ENCODE results near the gene BBS12.

BBS12 gene

DNA sequence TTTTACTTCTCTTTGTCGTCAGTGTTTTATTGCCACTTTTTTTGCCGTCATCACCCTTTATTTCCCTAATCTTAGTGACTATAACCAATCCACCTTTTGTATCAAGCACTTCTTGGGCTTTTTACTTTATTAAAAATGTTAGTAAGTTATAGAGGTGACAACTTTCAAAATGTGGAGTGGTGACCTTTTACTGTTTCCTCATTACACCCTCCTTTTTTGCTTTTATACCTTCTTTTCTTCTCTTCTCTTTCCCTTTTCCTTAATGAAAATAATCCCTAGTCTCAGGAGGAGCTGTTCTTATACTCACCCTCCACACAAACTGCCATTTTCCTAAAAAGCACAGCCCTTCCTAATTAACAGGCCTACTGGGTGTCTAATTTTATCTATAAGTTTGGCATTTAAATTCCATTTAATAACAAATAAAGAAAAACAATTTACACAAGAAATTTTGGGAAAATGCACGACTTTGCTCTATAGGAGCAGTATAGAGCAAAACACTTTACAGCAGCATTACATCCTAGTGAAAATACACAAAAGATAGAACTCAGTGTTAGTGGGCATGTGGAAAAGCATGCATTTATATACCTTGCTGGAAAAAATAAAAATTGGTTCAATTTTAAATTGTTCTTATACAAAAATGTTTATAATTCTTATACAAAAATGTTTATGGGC, 27.3 kb downstream of the BBS12 start:
- FAIRE-seq (no peak), DNase-seq (ENCODE audit: insufficient read length, low spot score) (no peak)
- TF ChIP-seq POLR2A (IDR thresholded peaks at IDR 0.05; ENCODE audit: low read depth, low read length) = no peak
- TF ChIP-seq POLR2AphosphoS5 (IDR thresholded peaks at IDR 0.05; ENCODE audit: low read depth, low read length) = no peak
- TF ChIP-seq POU2F2 (IDR thresholded peaks at IDR 0.05; ENCODE audit: low read depth, low read length) = no peak
- no peak for TF ChIP-seq SPI1 (IDR thresholded peaks at IDR 0.05; ENCODE audit: low read depth, low read length)
- TF ChIP-seq PAX5 (IDR thresholded peaks at IDR 0.05; ENCODE audit: insufficient read depth, low read length, severe bottlenecking) = no peak

DNA sequence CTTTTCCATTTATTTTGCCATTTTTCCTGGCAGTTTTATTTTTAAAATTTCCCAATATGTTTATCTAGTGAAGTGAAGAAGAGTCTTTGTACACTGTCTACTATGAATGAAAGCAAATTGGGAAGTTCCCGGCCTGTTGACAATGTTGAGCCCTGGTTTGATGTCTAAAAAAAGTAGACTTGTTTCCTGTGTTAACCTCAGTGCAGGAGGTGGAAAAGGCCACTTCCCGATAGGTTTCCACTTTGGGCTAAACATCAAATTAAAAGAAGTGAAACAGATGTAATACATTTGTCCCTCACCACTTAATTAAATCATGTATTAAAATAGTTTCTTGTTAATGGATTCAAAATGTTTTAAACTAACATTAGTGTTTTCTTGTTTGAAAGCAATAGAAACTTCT, 30.0 kb downstream of the BBS12 start:
- TF ChIP-seq PAX5 (IDR thresholded peaks at IDR 0.05; ENCODE audit: insufficient read depth, low read length, severe bottlenecking) = no peak
- TF ChIP-seq POLR2AphosphoS5 (IDR thresholded peaks at IDR 0.05; ENCODE audit: low read depth, low read length) = no peak
- TF ChIP-seq SPI1 (IDR thresholded peaks at IDR 0.05; ENCODE audit: low read depth, low read length) = no peak
- TF ChIP-seq POLR2A (IDR thresholded peaks at IDR 0.05; ENCODE audit: low read depth, low read length) = no peak
- TF ChIP-seq TAF1 (IDR thresholded peaks at IDR 0.05; ENCODE audit: low read depth, low read length) = no peak
- TF ChIP-seq POU2F2 (IDR thresholded peaks at IDR 0.05; ENCODE audit: low read depth, low read length) = no peak
- no peak for DNase-seq (ENCODE audit: insufficient read length, low spot score)
- no peak for FAIRE-seq

DNA sequence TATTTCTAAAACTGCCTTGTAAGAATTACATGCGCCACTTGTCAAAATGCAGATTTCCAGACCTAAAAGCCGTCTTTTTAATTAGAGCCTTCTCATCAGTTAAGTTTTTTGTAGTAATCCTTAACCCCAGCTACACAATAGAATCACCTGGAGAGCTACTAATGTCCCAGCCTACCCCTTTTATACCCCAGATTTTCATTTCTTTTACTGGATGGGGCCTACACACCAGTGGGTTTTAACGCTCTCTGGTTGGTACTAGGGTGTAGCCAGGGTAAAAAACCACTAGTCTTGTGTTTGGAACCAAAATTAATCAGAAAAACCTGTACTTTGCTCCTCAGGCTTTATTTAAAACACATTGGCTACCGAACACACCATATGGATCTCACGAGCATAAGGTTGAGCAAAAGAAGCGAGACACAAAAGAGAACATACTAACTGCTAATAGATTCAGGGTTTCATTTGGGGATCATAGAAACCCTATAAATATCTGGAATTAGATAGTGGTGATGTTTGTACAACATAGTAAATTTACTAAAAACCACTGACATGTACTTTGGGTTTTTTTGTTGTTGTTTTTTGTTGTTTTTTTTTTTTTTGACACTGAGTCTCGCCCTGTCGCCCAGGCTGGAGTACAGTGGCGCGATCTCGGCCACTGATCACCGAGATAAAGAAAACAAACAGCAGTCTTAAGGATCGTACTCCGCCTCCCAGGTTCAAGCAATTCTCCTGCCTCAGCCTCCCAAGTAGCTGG, 30.6 kb downstream of the BBS12 start:
- no peak for FAIRE-seq
- TF ChIP-seq SPI1 (IDR thresholded peaks at IDR 0.05; ENCODE audit: low read depth, low read length) (no peak), POLR2A (IDR thresholded peaks at IDR 0.05; ENCODE audit: low read depth, low read length) (no peak), POLR2AphosphoS5 (IDR thresholded peaks at IDR 0.05; ENCODE audit: low read depth, low read length) (no peak), TAF1 (IDR thresholded peaks at IDR 0.05; ENCODE audit: low read depth, low read length) (no peak), PAX5 (IDR thresholded peaks at IDR 0.05; ENCODE audit: insufficient read depth, low read length, severe bottlenecking) (no peak), POU2F2 (IDR thresholded peaks at IDR 0.05; ENCODE audit: low read depth, low read length) (no peak)
- no peak for DNase-seq (ENCODE audit: insufficient read length, low spot score)

DNA sequence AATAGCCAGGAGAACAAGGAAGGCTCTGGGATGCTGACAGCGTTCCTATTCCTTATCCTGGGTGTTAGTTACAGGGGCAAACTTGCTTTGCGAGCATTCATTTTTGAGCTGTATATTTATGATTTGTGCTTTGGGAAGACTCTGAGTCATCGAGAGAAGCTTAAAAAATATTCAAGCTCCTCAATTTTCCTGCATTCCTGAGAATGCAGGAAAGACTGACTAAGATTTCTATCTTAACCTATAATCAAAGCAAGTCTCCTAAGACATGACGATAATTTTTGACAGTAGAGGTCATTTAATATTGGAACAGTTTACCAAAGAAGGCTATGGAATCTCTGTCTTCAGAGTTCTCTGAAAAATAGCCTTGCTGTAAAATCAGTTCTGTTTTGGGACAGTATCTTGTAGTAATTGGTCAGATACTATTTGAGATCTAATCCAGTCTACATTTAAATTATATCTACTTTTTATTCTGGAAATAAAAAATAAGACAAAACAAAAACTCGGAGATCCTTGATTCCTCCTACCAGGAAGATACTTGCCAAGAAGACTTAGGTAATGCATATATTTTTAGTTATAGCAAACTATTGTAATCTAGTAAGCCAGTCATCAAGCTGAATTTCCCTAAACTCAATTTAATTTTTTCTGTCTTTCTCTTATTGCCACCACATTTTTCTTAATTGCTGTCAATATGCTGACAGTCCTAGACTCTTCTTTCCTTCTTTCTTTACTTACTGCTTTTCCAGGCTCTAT, 31.7 kb downstream of the BBS12 start:
- FAIRE-seq = no peak

DNA sequence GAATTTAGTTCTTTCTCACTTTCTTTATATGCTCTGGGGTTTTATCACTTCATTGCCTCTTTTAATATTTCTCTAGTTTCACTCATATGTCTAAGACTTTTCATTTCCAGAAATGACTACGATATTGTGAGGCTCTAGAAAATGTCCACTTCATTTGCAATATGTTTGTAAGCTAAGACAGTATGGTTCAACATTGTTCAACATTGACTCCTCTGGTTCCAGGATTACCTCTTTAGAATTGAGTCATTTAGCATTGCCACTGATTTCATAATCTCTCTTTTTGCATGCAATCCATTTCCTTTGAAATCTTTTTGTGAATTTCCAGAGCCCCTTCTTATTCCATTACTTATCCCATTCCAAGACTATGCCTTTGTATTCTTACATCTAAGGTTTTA, 32.3 kb downstream of the BBS12 start:
- DNase-seq (ENCODE audit: insufficient read length, low spot score) (no peak), FAIRE-seq (peak; percentile 72)
- TF ChIP-seq POLR2A (IDR thresholded peaks at IDR 0.05; ENCODE audit: low read depth, low read length) (no peak), PAX5 (IDR thresholded peaks at IDR 0.05; ENCODE audit: insufficient read depth, low read length, severe bottlenecking) (no peak), POU2F2 (IDR thresholded peaks at IDR 0.05; ENCODE audit: low read depth, low read length) (no peak), TAF1 (IDR thresholded peaks at IDR 0.05; ENCODE audit: low read depth, low read length) (no peak), POLR2AphosphoS5 (IDR thresholded peaks at IDR 0.05; ENCODE audit: low read depth, low read length) (no peak), SPI1 (IDR thresholded peaks at IDR 0.05; ENCODE audit: low read depth, low read length) (no peak)

More for the DNA sequence above, 31.7 kb downstream of the BBS12 start:
- no peak for TF ChIP-seq TAF1 (IDR thresholded peaks at IDR 0.05; ENCODE audit: low read depth, low read length)
- no peak for TF ChIP-seq POLR2AphosphoS5 (IDR thresholded peaks at IDR 0.05; ENCODE audit: low read depth, low read length)
- no peak for TF ChIP-seq POU2F2 (IDR thresholded peaks at IDR 0.05; ENCODE audit: low read depth, low read length)
- TF ChIP-seq POLR2A (IDR thresholded peaks at IDR 0.05; ENCODE audit: low read depth, low read length) = no peak
- no peak for TF ChIP-seq SPI1 (IDR thresholded peaks at IDR 0.05; ENCODE audit: low read depth, low read length)
- TF ChIP-seq PAX5 (IDR thresholded peaks at IDR 0.05; ENCODE audit: insufficient read depth, low read length, severe bottlenecking) = no peak
- no peak for DNase-seq (ENCODE audit: insufficient read length, low spot score)

DNA sequence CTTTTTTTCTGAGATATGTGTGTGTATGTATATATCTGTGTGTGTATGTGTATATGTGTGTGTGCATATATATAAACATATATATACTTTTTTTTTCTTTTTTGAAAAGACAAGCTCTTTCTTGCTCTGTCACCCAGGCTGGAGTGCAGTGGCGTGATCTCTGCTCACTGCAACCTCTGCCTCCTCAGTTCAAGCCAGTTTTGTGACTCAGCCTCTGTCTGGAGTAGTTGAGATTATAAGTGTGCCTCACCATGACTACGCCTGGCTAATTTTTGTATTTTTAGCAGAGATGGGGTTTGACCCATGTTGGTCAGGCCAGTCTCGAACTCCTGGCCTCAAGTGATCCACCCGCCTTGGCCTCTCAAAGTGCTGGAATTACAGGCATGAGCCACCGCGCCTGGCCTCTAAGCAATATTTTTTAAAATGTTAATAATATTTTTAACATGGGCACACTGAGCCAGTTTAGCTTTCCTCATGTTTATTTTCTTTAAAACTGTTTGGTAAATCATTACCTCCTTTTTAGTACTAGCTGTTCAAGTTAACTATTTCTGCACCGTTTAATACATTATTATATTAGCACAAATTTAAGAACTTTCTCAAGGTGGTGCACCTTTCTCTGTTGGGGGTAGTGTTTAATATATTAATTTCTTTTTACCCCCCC, 33.3 kb downstream of the BBS12 start:
- TF ChIP-seq SPI1 (IDR thresholded peaks at IDR 0.05; ENCODE audit: low read depth, low read length) (no peak), POLR2A (IDR thresholded peaks at IDR 0.05; ENCODE audit: low read depth, low read length) (no peak), POU2F2 (IDR thresholded peaks at IDR 0.05; ENCODE audit: low read depth, low read length) (no peak), POLR2AphosphoS5 (IDR thresholded peaks at IDR 0.05; ENCODE audit: low read depth, low read length) (no peak), PAX5 (IDR thresholded peaks at IDR 0.05; ENCODE audit: insufficient read depth, low read length, severe bottlenecking) (no peak), TAF1 (IDR thresholded peaks at IDR 0.05; ENCODE audit: low read depth, low read length) (no peak)
- DNase-seq (ENCODE audit: insufficient read length, low spot score) (no peak), FAIRE-seq (no peak)

DNA sequence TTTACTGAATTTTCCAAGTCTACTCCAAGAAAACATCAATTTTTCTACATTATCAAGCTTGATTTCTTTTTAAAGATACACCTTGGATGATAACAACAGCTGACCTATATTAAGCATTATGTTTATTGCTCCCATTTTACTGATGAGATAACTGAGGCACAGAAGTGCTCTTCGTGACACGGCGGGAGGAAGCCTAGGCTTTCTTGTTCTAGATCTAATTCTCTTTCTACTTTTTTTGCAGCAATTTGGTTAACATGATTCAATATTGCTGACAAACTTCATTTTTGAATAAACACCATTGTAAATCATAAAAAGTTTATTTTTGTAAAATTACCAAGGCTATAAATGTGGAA, 33.8 kb downstream of the BBS12 start:
- DNase-seq (ENCODE audit: insufficient read length, low spot score) (no peak), FAIRE-seq (no peak)
- TF ChIP-seq POLR2A (IDR thresholded peaks at IDR 0.05; ENCODE audit: low read depth, low read length) (no peak), POLR2AphosphoS5 (IDR thresholded peaks at IDR 0.05; ENCODE audit: low read depth, low read length) (no peak), POU2F2 (IDR thresholded peaks at IDR 0.05; ENCODE audit: low read depth, low read length) (no peak), PAX5 (IDR thresholded peaks at IDR 0.05; ENCODE audit: insufficient read depth, low read length, severe bottlenecking) (no peak), SPI1 (IDR thresholded peaks at IDR 0.05; ENCODE audit: low read depth, low read length) (no peak), TAF1 (IDR thresholded peaks at IDR 0.05; ENCODE audit: low read depth, low read length) (no peak)

DNA sequence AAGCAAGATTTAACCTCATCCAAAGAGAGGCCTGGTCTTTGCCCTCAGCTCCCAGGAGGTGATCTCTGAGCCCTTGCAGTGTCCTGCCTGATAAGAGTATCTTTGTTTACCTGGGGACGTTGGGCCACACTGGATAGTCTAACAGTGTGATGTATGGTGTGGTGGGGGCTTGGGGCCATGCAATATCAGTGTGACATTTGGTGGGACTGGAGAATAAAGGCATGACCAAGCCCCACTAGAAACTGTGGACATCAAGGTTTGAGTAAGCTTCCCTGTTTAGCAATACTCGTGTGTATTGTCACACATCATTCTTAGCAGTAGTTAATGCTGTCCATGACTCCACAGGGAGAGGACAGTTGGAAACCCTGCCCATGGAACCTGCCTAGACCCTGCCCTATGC, 34.4 kb downstream of the BBS12 start:
- FAIRE-seq = peak; percentile 50

More for the DNA sequence above, 34.4 kb downstream of the BBS12 start:
- TF ChIP-seq POLR2AphosphoS5 (IDR thresholded peaks at IDR 0.05; ENCODE audit: low read depth, low read length) = no peak
- TF ChIP-seq POLR2A (IDR thresholded peaks at IDR 0.05; ENCODE audit: low read depth, low read length) = no peak
- TF ChIP-seq SPI1 (IDR thresholded peaks at IDR 0.05; ENCODE audit: low read depth, low read length) = no peak
- TF ChIP-seq PAX5 (IDR thresholded peaks at IDR 0.05; ENCODE audit: insufficient read depth, low read length, severe bottlenecking) = no peak
- TF ChIP-seq TAF1 (IDR thresholded peaks at IDR 0.05; ENCODE audit: low read depth, low read length) = no peak
- TF ChIP-seq POU2F2 (IDR thresholded peaks at IDR 0.05; ENCODE audit: low read depth, low read length) = no peak
- DNase-seq (ENCODE audit: insufficient read length, low spot score) = no peak

Data from GM12891 (cell line).